Lower leg skin (tissue), 4 donors: ENCODE results near the gene SLC9A6. TPM values are rescaled to one million over a fixed set of nuclear protein-coding genes. Genes with fewer than 3 reads are reported as not detected.

ENCODE experiments used
- DNase-seq, 2 donors: peaks; one replicate each; pipeline ENCODE4 v3.0.0-alpha.2; 2019; ENCODE audit warnings: low spot score in 2 of 2
- H3K4me3 ChIP-seq: fragments of 200-600 bp; sonication (generic); 2 replicates; pipeline ENCODE4 v1.5.1; 2017; ENCODE audit warnings: mild to moderate bottlenecking, low read depth; ENCODE audit not compliant: poor library complexity, severe bottlenecking
- CTCF ChIP-seq, 3 donors: fragments of 450-650 bp; IDR thresholded peaks; one replicate each; pipeline ENCODE4 v1.5.1; 2016; ENCODE audit warnings: antibody characterized with exemption in 3 of 3, mild to moderate bottlenecking in 3 of 3, moderate library complexity in 2 of 3
- POLR2A ChIP-seq, 2 donors: fragments of 450-650 bp; IDR thresholded peaks; one replicate each; pipeline ENCODE4 v1.6.1; 2016 to 2017; ENCODE audit warnings: antibody characterized with exemption in 2 of 2, mild to moderate bottlenecking in 1 of 2, moderate library complexity in 1 of 2
- WGBS, 2 donors: methylation state at CpG; one replicate each; pipeline ENCODE4 v1.1.5; 2018; 5-methylcytosine and 5-hydroxymethylcytosine counted together
- intact Hi-C: fragments of 100-400 bp; cut with DNase I; formaldehyde crosslinking; loops from one replicate; pipeline ENCODE4 v1.15.0; 2023; ENCODE audit warnings: low total_unique reads
- total RNA-seq, 4 donors: library from RNA; depleted of rRNA; stranded (reverse); fragments of >200 nt; gene quantifications; one replicate each; pipeline ENCODE4 v1.1.0, GENCODE V29; 2016

Gene SLC9A6
- 10 to 100 TPM; 11.6 to 18.1 (median 17.2) TPM for total RNA-seq

- TF ChIP-seq CTCF (IDR thresholded peaks at IDR 0.05) (no peak), POLR2A (IDR thresholded peaks at IDR 0.05) (no peak)
- H3K4me3 ChIP-seq = peak within 1 kb of the TSS; percentile 50
- 0 to 50% methylated on average over 15 to 34 of the region's 68 CpGs for WGBS, 2 donors
- peak; percentile 58 to 93 for DNase-seq
- intact Hi-C loops = no loop called here
Measured at GRCh38 chrX:135985157-135985972, at the start of gene SLC9A6. SLC9A6 (plus strand) TSS chrX:135985435; CDS start chrX:135985659, 224 bp downstream.

GRCh38 chrX:135944486-135944885 is 40.7 kb upstream of the SLC9A6 start:
- TF ChIP-seq CTCF (IDR thresholded peaks at IDR 0.05) (no peak), POLR2A (IDR thresholded peaks at IDR 0.05) (no peak)
- intact Hi-C loops = no loop called here
- DNase-seq = no peak
- 71 to 85% methylated on average over 2 of the region's 2 CpGs for WGBS, 2 donors
- no peak overlapping the region for H3K4me3 ChIP-seq

GRCh38 chrX:135951291-135951690 is 33.9 kb upstream of the SLC9A6 start:
- DNase-seq = no peak
- WGBS, 2 donors = 57 to 100% methylated on average over 4 of the region's 4 CpGs
- H3K4me3 ChIP-seq = no peak overlapping the region
- TF ChIP-seq POLR2A (IDR thresholded peaks at IDR 0.05) = no peak
- no peak for TF ChIP-seq CTCF (IDR thresholded peaks at IDR 0.05)
- intact Hi-C loops = no loop called here

GRCh38 chrX:135973025-135973547 is 12.1 kb upstream of the SLC9A6 start:
- TF ChIP-seq CTCF (IDR thresholded peaks at IDR 0.05) (no peak), POLR2A (IDR thresholded peaks at IDR 0.05) (no peak)
- DNase-seq = no peak
- 1 to 37% methylated on average over 10 of the region's 10 CpGs for WGBS, 2 donors
- peak overlapping the region; percentile 70 for H3K4me3 ChIP-seq
- intact Hi-C loops = no loop called here

DNA sequence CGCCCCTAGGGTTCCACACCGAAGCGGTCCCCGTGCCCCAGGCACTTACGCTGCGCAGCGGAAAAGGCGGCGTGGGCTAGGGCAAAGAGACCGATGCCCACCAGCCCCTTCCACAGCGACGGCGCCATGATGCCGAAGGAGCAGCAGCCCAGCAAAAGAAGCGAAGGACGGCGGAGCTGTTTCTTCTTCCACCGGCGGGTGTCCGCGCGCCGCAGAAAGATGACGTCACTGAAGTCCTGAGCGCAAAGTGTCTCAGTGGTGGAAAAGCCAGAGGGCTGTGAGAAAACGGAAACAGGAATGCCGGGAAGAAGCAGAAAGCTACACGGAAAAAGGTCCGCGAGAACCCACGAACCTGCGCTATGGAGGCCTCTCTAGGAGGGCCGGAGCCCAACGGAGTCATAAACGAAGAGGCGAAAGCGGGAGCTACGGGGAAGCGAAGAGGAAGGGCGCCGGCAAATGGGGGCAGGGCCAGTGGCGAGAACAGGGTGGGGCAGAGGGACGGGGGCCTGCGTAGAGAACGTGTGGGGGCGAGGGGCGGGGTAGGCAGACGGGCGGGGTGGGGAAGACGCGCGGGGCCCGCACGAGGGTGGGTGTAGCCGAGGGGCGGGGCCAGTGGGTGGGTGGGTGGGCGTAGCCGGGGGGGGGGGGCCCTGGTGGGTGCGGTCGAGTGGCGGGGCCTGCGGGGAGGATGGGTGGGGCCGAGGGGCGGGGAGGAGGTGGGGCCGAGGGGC is 11.5 kb upstream of the SLC9A6 start, which contains the start of gene MMGT1:
Gene MMGT1 (minus strand): TSS at position 441 of the 731 bp plus-strand sequence. CDS start 313 bp downstream, at position 128.
- WGBS, 2 donors = 0 to 43% methylated on average over 42 of the region's 65 CpGs
- peak within 1 kb of the TSS; percentile 70 for H3K4me3 ChIP-seq
- TF ChIP-seq POLR2A (IDR thresholded peaks at IDR 0.05) (no peak), CTCF (IDR thresholded peaks at IDR 0.05) (no peak)
- intact Hi-C loops = no loop called here
- DNase-seq = peak; percentile 75 to 95
